Stimulated activated CD8-positive, alpha-beta memory T cell treated with anti-CD3 and anti-CD28 coated beads, Interleukin-4, amount 100 ng/mL, for 4 hours (primary cell): ENCODE data around the gene RAB1B.

Experiments
- DNase-seq, 2 donors: peaks; one replicate each; pipeline ENCODE4 v3.0.0-alpha.2; 2020; ENCODE audit warnings: low read depth in 2 of 2, low spot score in 1 of 2

The RAB1B gene

GRCh38 chr11:66268244-66268951 lies at the start of gene RAB1B:
Gene RAB1B (plus strand): TSS chr11:66268639. CDS start chr11:66268680, 41 bp downstream.
- peak; percentile 99 for DNase-seq

- DNase-seq, result no peak
Observed at GRCh38 chr11:66218846-66219620, 49.4 kb upstream of the RAB1B start.

GRCh38 chr11:66219846-66220565 lies 48.4 kb upstream of the RAB1B start:
- DNase-seq, result no peak

- DNase-seq, result no peak
Observed at GRCh38 chr11:66220566-66220935, 47.9 kb upstream of the RAB1B start.

- DNase-seq, result no peak
Observed at GRCh38 chr11:66221012-66221411, 47.4 kb upstream of the RAB1B start.

GRCh38 chr11:66221726-66222236 lies 46.7 kb upstream of the RAB1B start:
- no peak for DNase-seq

- peak; percentile 81 to 82 for DNase-seq
Observed at GRCh38 chr11:66222358-66223149, 45.9 kb upstream of the RAB1B start.

- no peak for DNase-seq
Observed at GRCh38 chr11:66224226-66224855, 44.1 kb upstream of the RAB1B start.

- no peak for DNase-seq
Observed at GRCh38 chr11:66225066-66225465, 43.4 kb upstream of the RAB1B start.

- no peak for DNase-seq
Observed at GRCh38 chr11:66226101-66226500, 42.3 kb upstream of the RAB1B start.

GRCh38 chr11:66227700-66228099 lies 40.7 kb upstream of the RAB1B start:
- DNase-seq, result no peak

GRCh38 chr11:66228521-66228920 lies 39.9 kb upstream of the RAB1B start:
- DNase-seq, result no peak

GRCh38 chr11:66230156-66230555 lies 38.3 kb upstream of the RAB1B start:
- DNase-seq, result no peak

- DNase-seq, result no peak
Observed at GRCh38 chr11:66230978-66231377, 37.5 kb upstream of the RAB1B start.

- DNase-seq, result no peak
Observed at GRCh38 chr11:66231561-66231960, 36.9 kb upstream of the RAB1B start.

- DNase-seq, result no peak
Observed at GRCh38 chr11:66232769-66233168, 35.7 kb upstream of the RAB1B start.

- DNase-seq, result no peak
Observed at GRCh38 chr11:66233301-66233700, 35.1 kb upstream of the RAB1B start.

- no peak for DNase-seq
Observed at GRCh38 chr11:66235141-66235540, 33.3 kb upstream of the RAB1B start.

GRCh38 chr11:66237867-66238266 lies 30.6 kb upstream of the RAB1B start:
- no peak for DNase-seq

GRCh38 chr11:66238786-66239413 lies 29.5 kb upstream of the RAB1B start:
- DNase-seq, result no peak
